Activated gamma-delta T cell treated with Interleukin-2 at 50 U/mL for 16 hours (primary cell): ENCODE data around the gene GRIN2A.

ENCODE experiments used
- DNase-seq: peaks from one replicate; pipeline ENCODE4 v3.0.0-alpha.2; 2020

Gene GRIN2A

GRCh38 chr16:9846362-9847099 lies 335.7 kb downstream of the GRIN2A start:
- DNase-seq: no peak

GRCh38 chr16:9845661-9846361 lies 336.4 kb downstream of the GRIN2A start:
- DNase-seq: no peak

- no peak for DNase-seq
Measured at GRCh38 chr16:9844361-9844760, 337.9 kb downstream of the GRIN2A start.

- no peak for DNase-seq
Measured at GRCh38 chr16:9843424-9844018, 338.7 kb downstream of the GRIN2A start.

GRCh38 chr16:9840761-9841665 lies 341.2 kb downstream of the GRIN2A start:
- DNase-seq: no peak

- no peak for DNase-seq
Measured at GRCh38 chr16:9837481-9837880, 344.7 kb downstream of the GRIN2A start.

GRCh38 chr16:9836118-9836736 lies 346.0 kb downstream of the GRIN2A start:
- DNase-seq: no peak

- no peak for DNase-seq
Measured at GRCh38 chr16:9827062-9827752, 355.0 kb downstream of the GRIN2A start.

- no peak for DNase-seq
Measured at GRCh38 chr16:9826656-9827055, 355.6 kb downstream of the GRIN2A start.

- DNase-seq: no peak
Measured at GRCh38 chr16:9824200-9825068, 357.8 kb downstream of the GRIN2A start.

- no peak for DNase-seq
Measured at GRCh38 chr16:9823510-9823909, 358.7 kb downstream of the GRIN2A start.

GRCh38 chr16:9821970-9822369 lies 360.3 kb downstream of the GRIN2A start:
- no peak for DNase-seq

- DNase-seq: no peak
Measured at GRCh38 chr16:9821331-9821730, 360.9 kb downstream of the GRIN2A start.

GRCh38 chr16:9820476-9821246 lies 361.6 kb downstream of the GRIN2A start:
- DNase-seq: no peak

GRCh38 chr16:9818702-9819101 lies 363.5 kb downstream of the GRIN2A start:
- no peak for DNase-seq

- DNase-seq: no peak
Measured at GRCh38 chr16:9817586-9817985, 364.6 kb downstream of the GRIN2A start.

- DNase-seq: no peak
Measured at GRCh38 chr16:9816644-9817043, 365.6 kb downstream of the GRIN2A start.

- no peak for DNase-seq
Measured at GRCh38 chr16:9813665-9814064, 368.6 kb downstream of the GRIN2A start.

GRCh38 chr16:9808210-9808609 lies 374.0 kb downstream of the GRIN2A start:
- no peak for DNase-seq

GRCh38 chr16:9807302-9807701 lies 374.9 kb downstream of the GRIN2A start:
- no peak for DNase-seq
